Neuronal stem cell (in vitro differentiated cells): ENCODE results near the gene ANKFY1.

Source experiments
- DNase-seq: peaks from one replicate; pipeline ENCODE4 v3.0.0-alpha.2; 2013; ENCODE audit warnings: low spot score
- H2AFZ ChIP-seq: one replicate; pipeline ENCODE4 v1.6.1; 2013; ENCODE audit warnings: mild to moderate bottlenecking, low read length, inconsistent platforms
- H2AK5ac ChIP-seq: 2 replicates; pipeline ENCODE4 v1.6.1; 2013; ENCODE audit warnings: low read depth, mild to moderate bottlenecking, inconsistent platforms, low read length, moderate library complexity, mixed read lengths
- H2BK120ac ChIP-seq: 2 replicates; pipeline ENCODE4 v1.6.1; 2013; ENCODE audit warnings: low read depth, mild to moderate bottlenecking, inconsistent platforms, low read length, moderate library complexity, mixed read lengths
- H2BK12ac ChIP-seq: one replicate; pipeline ENCODE4 v1.6.1; 2013; ENCODE audit warnings: low read length, inconsistent platforms
- H2BK15ac ChIP-seq: 2 replicates; pipeline ENCODE4 v1.6.1; 2013; ENCODE audit warnings: mild to moderate bottlenecking, low read length, inconsistent platforms, mixed read lengths
- H2BK5ac ChIP-seq: one replicate; pipeline ENCODE4 v1.6.1; 2013; ENCODE audit warnings: inconsistent platforms, mild to moderate bottlenecking, low read length, moderate library complexity
- H3K14ac ChIP-seq: one replicate; pipeline ENCODE4 v1.6.1; 2013; ENCODE audit warnings: low read length, inconsistent platforms
- H3K18ac ChIP-seq: 2 replicates; pipeline ENCODE4 v1.6.1; 2013; ENCODE audit warnings: low read length, inconsistent platforms
- H3K23ac ChIP-seq: 2 replicates; pipeline ENCODE4 v1.6.1; 2013; ENCODE audit warnings: low read depth, mild to moderate bottlenecking, mixed read lengths, low read length, inconsistent platforms; ENCODE audit not compliant: poor library complexity
- H3K27ac ChIP-seq: replicated peaks from 3 replicates; pipeline ENCODE4 v1.5.1; 2013; ENCODE audit warnings: low read length, inconsistent platforms
- H3K27me3 ChIP-seq, 3 experiments: 2 replicates each; pipeline ENCODE4 v1.6.1; 2013; ENCODE audit warnings: low read length in 3 of 3, mild to moderate bottlenecking in 2 of 3, inconsistent platforms in 1 of 3, low read depth in 1 of 3, mixed read lengths in 1 of 3, moderate library complexity in 1 of 3; ENCODE audit not compliant: control insufficient read depth in 3 of 3, insufficient read depth in 3 of 3
- H3K36me3 ChIP-seq, 2 donors: replicated peaks in 1 of 2; 2 replicates each; pipeline ENCODE4 v1.6.1; 2013; ENCODE audit warnings: low read length in 2 of 2; ENCODE audit not compliant: control insufficient read depth in 2 of 2, insufficient read depth in 2 of 2
- H3K4ac ChIP-seq: 2 replicates; pipeline ENCODE4 v1.6.1; 2013; ENCODE audit warnings: inconsistent platforms, mild to moderate bottlenecking, low read length, moderate library complexity
- H3K4me1 ChIP-seq, 2 donors: 1 replicate in 1 of 2; 2 replicates in 1 of 2; pipeline ENCODE4 v1.6.1; 2013; ENCODE audit warnings: low read length in 2 of 2, low read depth in 1 of 2; ENCODE audit not compliant: control insufficient read depth in 2 of 2, insufficient read depth in 1 of 2
- H3K4me2 ChIP-seq: one replicate; pipeline ENCODE4 v1.6.1; 2013; ENCODE audit warnings: mild to moderate bottlenecking, low read length, inconsistent platforms; ENCODE audit not compliant: insufficient read depth, poor library complexity, severe bottlenecking
- H3K4me3 ChIP-seq, 2 donors: 2 replicates each; pipeline ENCODE4 v1.5.1; 2013; ENCODE audit warnings: low read length in 2 of 2, mild to moderate bottlenecking in 2 of 2, inconsistent platforms in 1 of 2, moderate library complexity in 1 of 2
- H3K79me1 ChIP-seq: one replicate; pipeline ENCODE4 v1.6.1; 2013; ENCODE audit warnings: low read depth, mild to moderate bottlenecking, inconsistent platforms, low read length, moderate library complexity
- H3K9ac ChIP-seq: one replicate; pipeline ENCODE4 v1.6.1; 2013; ENCODE audit warnings: mild to moderate bottlenecking, low read depth, low read length, inconsistent platforms; ENCODE audit not compliant: poor library complexity
- H3K9me3 ChIP-seq, 2 donors: replicated peaks in 1 of 2; 2 replicates each; pipeline versions ENCODE3 to v1.6.1; 2013; ENCODE audit warnings: low read length in 2 of 2, mild to moderate bottlenecking in 2 of 2, inconsistent platforms in 1 of 2, low read depth in 1 of 2, mixed read lengths in 1 of 2, moderate library complexity in 1 of 2; ENCODE audit not compliant: control insufficient read depth in 2 of 2, insufficient read depth in 1 of 2
- H4K8ac ChIP-seq: one replicate; pipeline ENCODE4 v1.6.1; 2013; ENCODE audit warnings: low read depth, mild to moderate bottlenecking, inconsistent platforms, low read length, moderate library complexity
- H4K91ac ChIP-seq: one replicate; pipeline ENCODE4 v1.6.1; 2013; ENCODE audit warnings: low read length, low read depth, mild to moderate bottlenecking, inconsistent platforms; ENCODE audit not compliant: poor library complexity
- WGBS, 2 donors: extraction: QIAGEN DNeasy Blood & Tissue Kit; methylation state at CpG; one replicate each; pipeline ENCODE4 v1.1.7; 2013; ENCODE audit warnings: missing lambda C conversion rate in 2 of 2, mixed read lengths in 1 of 2; ENCODE audit not compliant: insufficient read length in 2 of 2, insufficient replicate concordance in 1 of 2; ENCODE audit errors: extremely low coverage in 2 of 2; 5-methylcytosine and 5-hydroxymethylcytosine counted together

The ANKFY1 gene

GRCh38 chr17:4120332-4120731, 143.4 kb downstream of the ANKFY1 start:
- Histone ChIP-seq H2BK5ac (no peak overlapping the region), H3K14ac (no peak overlapping the region), H3K4me1 (peaks cover 3 to 8% of the 10 kb centered on the region in 2 donors), H2BK15ac (no peak overlapping the region), H3K18ac (no peak overlapping the region), H3K79me1 (no peaks in the 10 kb centered on the region), H3K4ac (no peak overlapping the region), H3K9me3 (no peaks in the 10 kb centered on the region), H4K91ac (no peak overlapping the region), H3K4me2 (no peak overlapping the region), H2BK120ac (no peak overlapping the region), H2BK12ac (no peak overlapping the region), H2AFZ (no peak overlapping the region), H3K4me3 (no peak overlapping the region), H3K27ac (no peak overlapping the region), H4K8ac (no peak overlapping the region), H3K27me3 (no peaks in the 10 kb centered on the region), H3K9ac (no peak overlapping the region), H3K36me3 (peaks cover 3 to 70% of the 10 kb centered on the region in 2 donors), H3K23ac (no peak overlapping the region), H2AK5ac (no peak overlapping the region)
- no CpG with 5 or more reads among the region's 3 CpGs for WGBS, 2 donors
- DNase-seq: no peak

GRCh38 chr17:4119299-4119698, 144.5 kb downstream of the ANKFY1 start:
- Histone ChIP-seq H2BK5ac (no peak overlapping the region), H2AK5ac (no peak overlapping the region), H2BK12ac (no peak overlapping the region), H2AFZ (no peak overlapping the region), H3K9me3 (no peaks in the 10 kb centered on the region), H3K4me3 (no peak overlapping the region), H3K23ac (no peak overlapping the region), H3K4me1 (no peaks in the 10 kb centered on the region), H3K79me1 (no peaks in the 10 kb centered on the region), H3K14ac (no peak overlapping the region), H4K91ac (no peak overlapping the region), H3K18ac (no peak overlapping the region), H3K27ac (no peak overlapping the region), H3K9ac (no peak overlapping the region), H3K4ac (no peak overlapping the region), H2BK15ac (no peak overlapping the region), H3K4me2 (no peak overlapping the region), H3K36me3 (peaks cover 3 to 76% of the 10 kb centered on the region in 2 donors), H3K27me3 (no peaks in the 10 kb centered on the region), H2BK120ac (no peak overlapping the region), H4K8ac (no peak overlapping the region)
- no CpG with 5 or more reads among the region's 4 CpGs for WGBS, 2 donors
- no peak for DNase-seq

- Histone ChIP-seq H3K36me3 (peaks cover 3 to 80% of the 10 kb centered on the region in 2 donors), H3K9me3 (no peaks in the 10 kb centered on the region), H4K8ac (no peak overlapping the region), H3K4ac (no peak overlapping the region), H3K27me3 (no peaks in the 10 kb centered on the region), H2BK120ac (no peak overlapping the region), H2BK12ac (no peak overlapping the region), H3K4me1 (no peaks in the 10 kb centered on the region), H3K79me1 (no peaks in the 10 kb centered on the region), H3K18ac (no peak overlapping the region), H2AFZ (no peak overlapping the region), H4K91ac (no peak overlapping the region), H3K14ac (no peak overlapping the region), H2BK15ac (no peak overlapping the region), H3K4me3 (no peak overlapping the region), H3K9ac (no peak overlapping the region), H2BK5ac (no peak overlapping the region), H3K4me2 (no peak overlapping the region), H2AK5ac (no peak overlapping the region), H3K23ac (no peak overlapping the region), H3K27ac (no peak overlapping the region)
- WGBS, 2 donors: no CpG with 5 or more reads among the region's 8 CpGs
- no peak for DNase-seq
These were observed 145.6 kb downstream of the ANKFY1 start for GRCh38 chr17:4118015-4118743.

GRCh38 chr17:4116516-4116915, 147.3 kb downstream of the ANKFY1 start:
- Histone ChIP-seq H2AK5ac (no peak overlapping the region), H4K91ac (no peak overlapping the region), H3K14ac (no peak overlapping the region), H3K9ac (no peak overlapping the region), H3K4me2 (no peak overlapping the region), H3K9me3 (no peaks in the 10 kb centered on the region), H3K4me1 (no peaks in the 10 kb centered on the region), H2BK15ac (no peak overlapping the region), H2BK5ac (no peak overlapping the region), H3K23ac (no peak overlapping the region), H3K4me3 (no peak overlapping the region), H2AFZ (no peak overlapping the region), H2BK120ac (no peak overlapping the region), H3K79me1 (no peaks in the 10 kb centered on the region), H3K4ac (no peak overlapping the region), H3K27me3 (no peaks in the 10 kb centered on the region), H3K36me3 (peaks cover 6 to 82% of the 10 kb centered on the region in 2 donors), H4K8ac (no peak overlapping the region), H2BK12ac (no peak overlapping the region), H3K27ac (no peak overlapping the region), H3K18ac (no peak overlapping the region)
- no CpG with 5 or more reads among the region's 4 CpGs for WGBS, 2 donors
- no peak for DNase-seq
